IPS-18a (cell line): ENCODE data around the gene ZNF185.

Experiments
- H3K27ac ChIP-seq: one replicate; pipeline ENCODE4 v1.5.1; 2013; ENCODE audit warnings: low read length
- H3K27me3 ChIP-seq: one replicate; pipeline ENCODE4 v1.6.1; 2013; ENCODE audit warnings: mild to moderate bottlenecking, low read length; ENCODE audit not compliant: control insufficient read depth, insufficient read depth
- H3K36me3 ChIP-seq: one replicate; pipeline ENCODE4 v1.6.1; 2013; ENCODE audit warnings: low read depth, low read length; ENCODE audit not compliant: control insufficient read depth
- H3K4me1 ChIP-seq: one replicate; pipeline ENCODE4 v1.6.1; 2013; ENCODE audit warnings: low read depth, low read length; ENCODE audit not compliant: control insufficient read depth
- H3K4me3 ChIP-seq: one replicate; pipeline ENCODE4 v1.5.1; 2013; ENCODE audit warnings: low read length
- H3K9ac ChIP-seq: one replicate; pipeline ENCODE4 v1.6.1; 2013; ENCODE audit warnings: mild to moderate bottlenecking, low read length, moderate library complexity
- H3K9me3 ChIP-seq: one replicate; pipeline ENCODE4 v1.6.1; 2013; ENCODE audit warnings: low read depth, low read length; ENCODE audit not compliant: control insufficient read depth

Gene ZNF185

GRCh38 chrX:152925835-152926234 is 28.0 kb downstream of the ZNF185 start:
- no peak overlapping the region for H3K4me3 ChIP-seq
- no peaks in the 10 kb centered on the region for H3K27me3 ChIP-seq
- H3K4me1 ChIP-seq: no peaks in the 10 kb centered on the region
- no peak overlapping the region for H3K9ac ChIP-seq
- no peaks in the 10 kb centered on the region for H3K36me3 ChIP-seq
- H3K9me3 ChIP-seq: no peaks in the 10 kb centered on the region
- no peak overlapping the region for H3K27ac ChIP-seq

- H3K4me1 ChIP-seq: no peaks in the 10 kb centered on the region
- no peak overlapping the region for H3K4me3 ChIP-seq
- H3K27ac ChIP-seq: no peak overlapping the region
- H3K36me3 ChIP-seq: no peaks in the 10 kb centered on the region
- H3K9me3 ChIP-seq: no peaks in the 10 kb centered on the region
- no peaks in the 10 kb centered on the region for H3K27me3 ChIP-seq
- no peak overlapping the region for H3K9ac ChIP-seq
These were observed 28.4 kb downstream of the ZNF185 start for GRCh38 chrX:152926279-152926678.

DNA sequence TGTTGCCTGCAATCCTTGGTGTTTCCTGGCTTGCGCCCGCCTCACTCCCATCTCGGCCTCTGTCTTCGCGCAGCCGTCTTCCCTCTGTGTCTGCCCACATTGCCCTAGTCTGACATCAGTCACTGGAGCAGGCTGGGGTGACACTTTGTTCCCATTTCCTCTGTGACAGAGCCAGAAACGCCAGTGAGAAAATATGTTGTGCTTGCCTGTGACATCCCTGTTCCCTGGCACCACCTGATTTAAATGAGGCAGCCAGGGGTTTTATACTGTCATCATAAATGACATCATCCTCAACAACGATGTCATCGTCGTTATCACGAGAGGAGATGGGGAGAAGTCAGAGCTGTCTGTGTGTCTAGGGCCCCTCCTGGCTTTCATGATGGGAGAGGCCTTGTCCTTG is 29.1 kb downstream of the ZNF185 start:
- H3K9ac ChIP-seq: no peak overlapping the region
- H3K4me3 ChIP-seq: no peak overlapping the region
- no peaks in the 10 kb centered on the region for H3K36me3 ChIP-seq
- no peaks in the 10 kb centered on the region for H3K9me3 ChIP-seq
- H3K27me3 ChIP-seq: no peaks in the 10 kb centered on the region
- no peak overlapping the region for H3K27ac ChIP-seq
- no peaks in the 10 kb centered on the region for H3K4me1 ChIP-seq

DNA sequence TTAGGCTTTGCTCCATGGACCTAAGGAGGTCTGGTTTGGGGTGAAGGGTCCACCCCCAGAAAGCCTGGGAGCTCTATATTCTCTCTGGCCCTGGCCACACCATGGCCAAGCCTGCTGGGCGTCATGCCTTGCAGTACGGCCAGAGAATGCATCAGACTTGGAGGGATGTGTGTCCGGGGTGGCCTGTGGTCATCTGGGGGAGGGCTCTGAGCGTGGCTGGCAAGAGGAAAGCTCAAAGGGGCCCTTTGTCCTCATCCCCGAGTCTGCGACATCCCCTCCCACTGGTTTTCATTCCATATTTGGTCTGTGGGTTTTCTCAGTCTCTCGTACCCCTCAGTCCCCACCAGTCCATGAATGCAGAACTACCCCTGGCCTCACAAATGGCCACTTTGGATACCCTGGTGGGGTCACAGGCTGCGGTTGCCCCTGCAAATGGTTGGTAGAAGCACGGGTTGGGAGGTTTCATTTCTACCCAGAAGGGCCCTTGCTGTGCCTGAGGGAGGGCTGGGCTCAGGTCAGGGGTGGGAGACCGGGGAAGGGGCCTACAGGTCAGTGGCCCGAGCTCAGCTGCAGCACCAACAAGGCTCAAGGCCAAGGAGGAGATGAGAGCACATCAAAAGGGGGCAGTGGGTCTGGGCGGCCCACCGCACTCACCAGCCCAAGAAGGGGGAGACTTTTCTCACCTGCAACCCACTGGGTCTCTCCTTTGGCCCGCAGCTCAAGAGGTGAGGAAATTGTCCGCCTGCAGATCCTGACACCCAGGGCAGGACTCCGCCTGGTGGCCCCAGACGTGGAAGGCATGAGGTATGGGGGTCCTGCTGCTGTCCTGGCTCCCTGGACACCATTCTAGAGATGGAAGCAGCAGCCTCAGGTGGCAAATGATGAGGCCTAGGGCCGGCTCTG is 30.2 kb downstream of the ZNF185 start:
- Histone ChIP-seq H3K9me3 (no peaks in the 10 kb centered on the region), H3K27ac (no peak overlapping the region), H3K4me1 (no peaks in the 10 kb centered on the region), H3K9ac (no peak overlapping the region), H3K27me3 (no peaks in the 10 kb centered on the region), H3K36me3 (no peaks in the 10 kb centered on the region), H3K4me3 (no peak overlapping the region)

DNA sequence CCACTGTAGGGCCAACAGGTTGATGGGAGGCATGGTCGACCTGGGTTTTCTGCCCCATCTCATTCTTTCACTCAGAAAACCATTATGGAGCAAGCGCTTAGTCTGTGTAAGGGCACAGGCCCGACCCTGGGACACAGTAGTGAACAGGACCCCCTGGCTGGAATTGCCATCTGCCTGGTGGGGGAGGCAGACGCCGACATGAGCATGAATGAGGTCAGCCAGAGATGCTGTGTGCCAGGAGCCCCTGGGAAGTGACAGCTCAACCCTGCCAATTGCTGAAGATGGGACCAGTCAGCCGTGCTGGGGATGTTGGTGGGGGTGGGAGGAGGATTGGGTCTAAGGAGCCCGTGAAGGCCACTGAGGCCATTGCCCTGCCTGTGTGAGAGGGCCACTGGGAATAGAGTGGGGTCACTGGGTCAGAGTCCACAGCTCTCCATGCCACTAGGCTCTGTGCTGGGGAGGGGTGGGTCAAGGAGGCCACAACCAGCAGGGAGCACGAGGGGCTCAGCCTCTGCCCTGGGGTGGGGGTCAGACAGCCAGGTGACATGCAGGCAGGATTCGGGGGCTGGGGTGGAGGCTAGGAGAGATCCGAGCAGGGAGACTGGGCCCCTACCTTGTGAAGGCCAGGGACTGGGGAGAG is 31.0 kb downstream of the ZNF185 start:
- Histone ChIP-seq H3K9ac (no peak overlapping the region), H3K27ac (no peak overlapping the region), H3K36me3 (no peaks in the 10 kb centered on the region), H3K27me3 (no peaks in the 10 kb centered on the region), H3K9me3 (no peaks in the 10 kb centered on the region), H3K4me1 (no peaks in the 10 kb centered on the region), H3K4me3 (no peak overlapping the region)

DNA sequence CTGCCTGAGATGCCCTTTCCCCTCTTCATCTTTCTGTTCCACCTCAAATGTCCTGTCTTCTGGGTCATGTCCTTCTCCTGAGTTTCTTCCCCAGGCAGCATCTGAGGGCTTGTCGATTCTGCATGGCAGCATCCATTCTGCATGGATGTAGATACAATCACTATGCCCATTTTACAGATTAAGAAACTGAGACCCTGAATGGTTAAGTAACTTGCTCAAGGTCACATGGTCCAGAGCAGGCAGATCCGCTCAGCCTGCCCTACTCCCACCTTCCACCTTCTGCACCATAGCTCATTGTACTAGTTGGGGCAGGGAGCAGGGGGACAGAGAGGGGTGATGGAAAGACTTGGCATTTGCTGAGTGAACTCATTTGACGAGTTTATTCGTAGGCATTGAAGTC is 32.0 kb downstream of the ZNF185 start:
- H3K27ac ChIP-seq: no peak overlapping the region
- H3K4me1 ChIP-seq: no peaks in the 10 kb centered on the region
- H3K4me3 ChIP-seq: no peak overlapping the region
- H3K36me3 ChIP-seq: no peaks in the 10 kb centered on the region
- H3K27me3 ChIP-seq: no peaks in the 10 kb centered on the region
- H3K9me3 ChIP-seq: no peaks in the 10 kb centered on the region
- no peak overlapping the region for H3K9ac ChIP-seq

DNA sequence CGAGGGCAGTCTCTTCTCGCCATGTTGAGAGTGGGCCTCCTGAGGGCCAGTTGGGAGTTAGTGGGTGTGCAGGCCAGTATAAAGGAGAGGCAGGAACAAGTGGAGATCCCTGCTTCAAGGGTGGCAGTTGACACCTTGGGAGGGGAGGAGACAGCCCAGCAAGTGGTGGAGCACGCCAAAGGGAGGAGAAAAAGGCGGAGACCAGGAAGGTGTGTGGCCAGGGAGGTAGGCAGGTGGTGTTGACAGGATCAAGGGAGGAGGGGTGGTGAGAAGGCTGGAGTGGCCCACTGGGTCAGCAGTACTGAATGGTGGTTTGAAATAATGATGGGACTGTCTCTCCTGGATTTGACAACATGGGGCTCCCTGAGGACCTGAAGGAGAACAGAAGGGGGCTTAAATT is 32.6 kb downstream of the ZNF185 start:
- no peak overlapping the region for H3K27ac ChIP-seq
- no peaks in the 10 kb centered on the region for H3K36me3 ChIP-seq
- no peak overlapping the region for H3K9ac ChIP-seq
- no peaks in the 10 kb centered on the region for H3K4me1 ChIP-seq
- H3K9me3 ChIP-seq: no peaks in the 10 kb centered on the region
- no peak overlapping the region for H3K4me3 ChIP-seq
- H3K27me3 ChIP-seq: no peaks in the 10 kb centered on the region

- H3K27me3 ChIP-seq: no peaks in the 10 kb centered on the region
- H3K27ac ChIP-seq: no peak overlapping the region
- H3K4me1 ChIP-seq: no peaks in the 10 kb centered on the region
- no peaks in the 10 kb centered on the region for H3K36me3 ChIP-seq
- no peaks in the 10 kb centered on the region for H3K9me3 ChIP-seq
- H3K9ac ChIP-seq: no peak overlapping the region
- no peak overlapping the region for H3K4me3 ChIP-seq
These were observed 34.3 kb downstream of the ZNF185 start for GRCh38 chrX:152932144-152932543.

DNA sequence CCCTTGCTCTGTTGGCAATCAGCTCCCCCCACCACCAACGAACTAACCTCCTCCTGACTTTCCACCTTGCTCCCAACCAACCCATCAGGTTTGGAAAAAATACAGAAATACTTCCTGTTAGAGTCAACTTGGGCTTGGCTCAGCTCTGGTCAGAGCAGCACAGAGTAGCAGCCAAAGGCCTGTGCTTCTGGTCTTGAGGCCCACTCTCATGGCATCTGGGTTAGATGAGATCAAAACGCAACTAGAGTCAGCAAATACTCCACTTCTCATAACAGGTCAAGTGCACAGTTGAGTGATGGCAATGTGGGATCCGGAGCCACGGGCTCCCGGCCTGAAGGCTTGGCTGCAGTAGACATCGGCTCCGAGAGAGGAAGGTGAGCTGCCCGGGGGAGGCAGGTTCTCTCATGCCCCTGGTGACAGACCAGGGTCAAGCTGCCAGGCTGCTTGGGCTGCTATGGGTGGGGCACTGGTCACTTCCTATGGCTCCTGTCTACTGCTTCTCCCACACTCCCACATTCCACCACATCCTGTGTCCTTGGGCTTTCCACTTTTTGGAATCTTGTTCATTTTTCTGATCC is 34.8 kb downstream of the ZNF185 start:
- Histone ChIP-seq H3K9ac (no peak overlapping the region), H3K9me3 (no peaks in the 10 kb centered on the region), H3K4me1 (no peaks in the 10 kb centered on the region), H3K27ac (no peak overlapping the region), H3K4me3 (no peak overlapping the region), H3K36me3 (no peaks in the 10 kb centered on the region), H3K27me3 (no peaks in the 10 kb centered on the region)

DNA sequence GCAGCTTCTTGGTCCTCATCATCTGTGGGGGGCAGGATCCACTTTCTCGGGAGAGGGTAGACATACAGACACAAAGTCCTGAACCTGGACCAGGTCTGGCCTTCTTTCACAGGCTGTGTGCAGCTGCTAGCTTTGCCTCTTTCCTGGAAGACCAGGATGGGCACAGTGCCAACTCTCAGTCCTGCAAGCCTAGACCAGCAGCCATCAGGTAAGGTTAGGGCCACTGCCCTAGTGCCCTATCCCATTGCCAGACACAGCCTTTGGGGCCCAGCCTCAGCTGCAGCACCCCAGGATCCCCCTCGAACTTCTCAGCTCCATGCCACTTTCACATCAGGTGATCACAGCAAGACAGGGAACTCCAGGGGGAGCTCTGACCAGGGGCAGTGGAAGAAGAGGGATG is 38.4 kb downstream of the ZNF185 start:
- H3K27ac ChIP-seq: no peak overlapping the region
- H3K9ac ChIP-seq: no peak overlapping the region
- H3K9me3 ChIP-seq: no peaks in the 10 kb centered on the region

DNA sequence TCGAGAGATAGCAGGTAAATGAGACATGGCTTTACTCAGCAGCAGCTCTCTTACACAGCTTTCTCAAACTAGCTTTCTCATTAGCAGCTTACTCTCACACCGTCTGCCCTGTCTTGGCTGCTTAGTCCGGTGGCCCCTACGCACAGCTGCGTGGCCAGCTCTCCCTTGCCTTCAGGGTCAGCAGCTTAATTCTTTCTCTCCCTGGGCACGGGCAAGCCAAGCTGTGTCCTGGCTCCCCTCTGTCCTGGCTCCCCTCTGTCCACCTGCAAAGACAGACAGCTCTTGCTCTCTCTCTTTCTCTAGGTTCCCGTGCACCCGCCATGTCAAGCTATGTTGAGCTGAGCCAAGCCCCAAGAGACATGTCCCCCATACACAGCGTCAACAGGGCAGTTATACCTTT is 39.4 kb downstream of the ZNF185 start:
- Histone ChIP-seq H3K9ac (no peak overlapping the region), H3K27me3 (no peaks in the 10 kb centered on the region), H3K4me1 (no peaks in the 10 kb centered on the region)

More for the DNA sequence above, 38.4 kb downstream of the ZNF185 start:
- H3K27me3 ChIP-seq: no peaks in the 10 kb centered on the region
- H3K36me3 ChIP-seq: no peaks in the 10 kb centered on the region
- no peaks in the 10 kb centered on the region for H3K4me1 ChIP-seq
- H3K4me3 ChIP-seq: no peak overlapping the region

More for the DNA sequence above, 39.4 kb downstream of the ZNF185 start:
- H3K27ac ChIP-seq: no peak overlapping the region
- no peaks in the 10 kb centered on the region for H3K9me3 ChIP-seq
- H3K4me3 ChIP-seq: no peak overlapping the region
- no peaks in the 10 kb centered on the region for H3K36me3 ChIP-seq
